SK-N-SH (cell line): Measurements from ENCODE around the gene EPHA3. TPM values are rescaled to one million over a fixed set of nuclear protein-coding genes. Genes with fewer than 3 reads are reported as not detected.

ENCODE experiments used
- CTCF ChIA-PET: fragments of 300-600, 350-600 bp; formaldehyde crosslinking; extraction: SDS; loops from one replicate; lab custom pipeline; 2021; lab: Yijun Ruan, JAX
- POLR2A ChIA-PET: fragments of 350-600 bp; sonication (Branson Sonifier 250); formaldehyde crosslinking; extraction: SDS; loops from one replicate; lab custom pipeline; 2020; ENCODE audit warnings: antibody characterized with exemption, inconsistent platforms; lab: Yijun Ruan, JAX
- DNase-seq: peaks from one replicate; pipeline ENCODE4 v3.0.0; 2012
- H2AFZ ChIP-seq: fragments of 200-600 bp; sonication (generic); 2 replicates; pipeline ENCODE4 v1.8.1; 2016; ENCODE audit warnings: antibody characterized with exemption, mild to moderate bottlenecking, low read depth
- H3F3A ChIP-seq: fragments of 200-600 bp; sonication (generic); replicated peaks from 2 replicates; pipeline ENCODE3; 2016; ENCODE audit warnings: antibody characterized with exemption, mild to moderate bottlenecking; ENCODE audit not compliant: insufficient read depth
- H3K27ac ChIP-seq, 2 experiments: fragments of 200-500 bp in 1 of 2; fragments of 200-600 bp in 1 of 2; sonication (Bioruptor generic) in 1 of 2; sonication (generic), shearing (Covaris generic) in 1 of 2; 2 replicates each; pipeline versions ENCODE4 v1.5.1 to v1.6.1; 2014 to 2016; ENCODE audit warnings: low read depth in 2 of 2, inconsistent platforms in 1 of 2, low read length in 1 of 2, mild to moderate bottlenecking in 1 of 2, mixed read lengths in 1 of 2
- H3K27me3 ChIP-seq: fragments of 200-600 bp; sonication (generic), shearing (Covaris generic); 2 replicates; pipeline ENCODE4 v1.6.1; 2016; ENCODE audit warnings: mixed run types; ENCODE audit not compliant: insufficient read depth
- H3K36me3 ChIP-seq, 2 experiments: fragments of 200-500 bp in 1 of 2; fragments of 200-600 bp in 1 of 2; sonication (Bioruptor generic) in 1 of 2; sonication (generic) in 1 of 2; replicated peaks in 1 of 2; 2 replicates each; pipeline versions ENCODE3 to v1.5.1; 2014 to 2016; ENCODE audit warnings: low read length in 1 of 2, mild to moderate bottlenecking in 1 of 2; ENCODE audit not compliant: insufficient read depth in 2 of 2, control insufficient read depth in 1 of 2
- H3K4me1 ChIP-seq, 2 experiments: fragments of 200-500 bp in 1 of 2; fragments of 200-600 bp in 1 of 2; sonication (Bioruptor generic) in 1 of 2; sonication (generic), shearing (Covaris generic) in 1 of 2; 2 replicates each; pipeline versions ENCODE4 v1.5.1 to v1.6.1; 2014 to 2016; ENCODE audit warnings: low read depth in 1 of 2, low read length in 1 of 2, mixed run types in 1 of 2; ENCODE audit not compliant: insufficient read depth in 2 of 2, control insufficient read depth in 1 of 2
- H3K4me2 ChIP-seq: fragments of 200-600 bp; sonication (generic), shearing (Covaris generic); 2 replicates; pipeline ENCODE4 v1.6.1; 2017; ENCODE audit warnings: mixed run types
- H3K4me3 ChIP-seq, 2 experiments: fragments of 200-500 bp in 1 of 2; fragments of 200-600 bp in 1 of 2; sonication (Bioruptor generic) in 1 of 2; sonication (generic), shearing (Covaris generic) in 1 of 2; 2 replicates each; pipeline versions ENCODE4 v1.5.1 to v1.8.1; 2014 to 2016; ENCODE audit warnings: low read depth in 2 of 2, inconsistent platforms in 1 of 2, low read length in 1 of 2, mild to moderate bottlenecking in 1 of 2, mixed read lengths in 1 of 2, moderate library complexity in 1 of 2
- H3K79me2 ChIP-seq: fragments of 200-600 bp; sonication (generic); 2 replicates; pipeline ENCODE4 v1.8.1; 2017; ENCODE audit warnings: mild to moderate bottlenecking; ENCODE audit not compliant: insufficient read depth
- H3K9ac ChIP-seq: fragments of 200-600 bp; sonication (generic); 2 replicates; pipeline ENCODE4 v1.6.1; 2017; ENCODE audit warnings: mixed run types
- H3K9me2 ChIP-seq: fragments of 200-600 bp; sonication (generic); 2 replicates; pipeline ENCODE4 v1.6.1; 2017; ENCODE audit warnings: mixed run types
- H3K9me3 ChIP-seq: fragments of 200-600 bp; sonication (generic); 2 replicates; pipeline ENCODE4 v1.6.1; 2017; ENCODE audit warnings: mixed run types, mild to moderate bottlenecking, moderate library complexity
- H4K20me1 ChIP-seq: fragments of 200-600 bp; sonication (generic); 2 replicates; pipeline ENCODE4 v1.6.1; 2017; ENCODE audit warnings: mild to moderate bottlenecking, mixed run types; ENCODE audit not compliant: insufficient read depth
- ELF1 ChIP-seq: IDR thresholded peaks from 2 replicates; pipeline ENCODE4 v1.4.0; 2012
- EP300 ChIP-seq, 2 experiments: IDR thresholded peaks; 2 replicates each; pipeline versions ENCODE4 v1.4.0 to v1.6.1; 2012; ENCODE audit warnings: borderline replicate concordance in 1 of 2, low read depth in 1 of 2, low read length in 1 of 2
- EZH2phosphoT487 ChIP-seq: fragments of 200-600 bp; sonication (generic); IDR thresholded peaks from 2 replicates; pipeline ENCODE4 v1.6.1; 2017; ENCODE audit warnings: low read depth, mixed run types, mild to moderate bottlenecking, antibody characterized with exemption, moderate library complexity, borderline replicate concordance
- FOSL2 ChIP-seq: IDR thresholded peaks from 2 replicates; pipeline ENCODE4 v1.4.0; 2012; ENCODE audit warnings: low read depth, mild to moderate bottlenecking, moderate library complexity, borderline replicate concordance
- FOXM1 ChIP-seq: IDR thresholded peaks from 2 replicates; pipeline ENCODE4 v1.4.0; 2012; ENCODE audit warnings: low read depth, mild to moderate bottlenecking
- GABPA ChIP-seq: IDR thresholded peaks from 2 replicates; pipeline ENCODE4 v1.4.0; 2012; ENCODE audit warnings: low read depth, mild to moderate bottlenecking
- JUND ChIP-seq: IDR thresholded peaks from 2 replicates; pipeline ENCODE4 v1.4.0; 2012
- MAX ChIP-seq: IDR thresholded peaks from 2 replicates; pipeline ENCODE4 v1.4.0; 2012; ENCODE audit warnings: low read depth
- MXI1 ChIP-seq: IDR thresholded peaks from 2 replicates; pipeline ENCODE4 v1.6.1; 2012; ENCODE audit warnings: mild to moderate bottlenecking, low read depth, low read length, improper control_type of control experiment
- POLR2AphosphoS5 ChIP-seq: IDR thresholded peaks from 2 replicates; pipeline ENCODE4 v1.6.1; 2012; ENCODE audit warnings: low read depth, low read length
- RAD21 ChIP-seq: IDR thresholded peaks from 2 replicates; pipeline ENCODE4 v1.6.1; 2012; ENCODE audit warnings: mild to moderate bottlenecking, low read length
- RCOR1 ChIP-seq: fragments of 150-350 bp; IDR thresholded peaks from 2 replicates; pipeline ENCODE4 v1.6.1; 2017; ENCODE audit warnings: antibody characterized with exemption, low read length
- REST ChIP-seq: IDR thresholded peaks from 2 replicates; pipeline ENCODE4 v1.6.1; 2012; ENCODE audit warnings: mild to moderate bottlenecking, low read depth, low read length, moderate library complexity
- RFX5 ChIP-seq: IDR thresholded peaks from 2 replicates; pipeline ENCODE4 v1.6.1; 2012; ENCODE audit warnings: mild to moderate bottlenecking, improper control_type of control experiment, low read length
- RXRA ChIP-seq: IDR thresholded peaks from 2 replicates; pipeline ENCODE4 v1.4.0; 2012; ENCODE audit warnings: low read depth, mild to moderate bottlenecking, borderline replicate concordance
- SIN3A ChIP-seq: IDR thresholded peaks from 2 replicates; pipeline ENCODE4 v1.6.1; 2012; ENCODE audit warnings: low read depth, mild to moderate bottlenecking, low read length, moderate library complexity, borderline replicate concordance
- SMC3 ChIP-seq: IDR thresholded peaks from 2 replicates; pipeline ENCODE4 v1.6.1; 2012; ENCODE audit warnings: low read depth, low read length, improper control_type of control experiment
- USF1 ChIP-seq: IDR thresholded peaks from 2 replicates; pipeline ENCODE4 v1.4.0; 2012; ENCODE audit warnings: low read depth, borderline replicate concordance
- WGBS: methylation state at CpG from one replicate; pipeline ENCODE4 v1.1.6; 2017; ENCODE audit warnings: low lambda C conversion rate; 5-methylcytosine and 5-hydroxymethylcytosine counted together
- polyA plus RNA-seq, 3 experiments: library from polyadenylated mRNA; depleted of rRNA; stranded (reverse); fragments of >200 nt; gene quantifications; 2 replicates each; pipeline ENCODE4 v1.2.3, GENCODE V29; 2012
- TF ChIP-seq, protein P1 (sequence below): fragments of 150-350 bp; IDR thresholded peaks from 2 replicates; pipeline ENCODE4 v1.6.1; 2016; ENCODE audit warnings: mild to moderate bottlenecking, low read depth, low read length

EPHA3 gene
- polyA plus RNA-seq, 1 of the 3 experiments (the other 2 are of a cell fraction) = not detected

DNA sequence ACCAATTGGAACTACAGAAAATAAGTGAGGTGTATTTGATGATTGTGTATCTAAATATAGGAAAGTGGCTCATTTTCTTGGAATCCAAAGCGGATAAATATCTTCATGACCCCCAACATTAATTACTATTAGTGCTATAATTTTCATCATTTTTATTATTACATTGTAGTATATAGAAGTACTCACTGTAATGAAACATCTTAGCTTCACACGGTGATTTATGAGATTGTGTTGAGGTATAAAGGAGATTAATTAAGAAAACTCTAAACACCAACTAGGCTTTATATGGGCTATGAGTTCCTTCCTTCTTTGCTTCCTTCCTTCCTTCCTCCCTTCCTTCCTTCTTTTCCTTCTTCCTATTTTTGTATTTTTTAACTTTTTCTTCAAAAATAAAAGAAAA lies 52.2 kb downstream of the EPHA3 start:
- ChIA-PET POLR2A (no interaction called here), CTCF (interaction anchor here (1.3 kb wide), 1 partner anchor 940 kb away, joined by 4 read pairs; no protein-coding TSS in a partner anchor)
- Histone ChIP-seq H3F3A (no peaks in the 10 kb centered on the region), H3K79me2 (no peaks in the 10 kb centered on the region), H3K4me3 (no peak overlapping the region), H3K9me2 (no peaks in the 10 kb centered on the region), H3K27ac (no peak overlapping the region), H2AFZ (no peak overlapping the region), H3K36me3 (no peaks in the 10 kb centered on the region), H3K9me3 (no peaks in the 10 kb centered on the region), H3K4me2 (no peak overlapping the region), H3K4me1 (no peaks in the 10 kb centered on the region), H3K27me3 (no peaks in the 10 kb centered on the region; the same call in 1 of the 2 replicates), H4K20me1 (no peaks in the 10 kb centered on the region), H3K9ac (no peak overlapping the region)
- TF ChIP-seq MAX (no peak), GABPA (no peak), RCOR1 (no peak), MXI1 (no peak), EZH2phosphoT487 (no peak), SMC3 (no peak), JUND (no peak), FOXM1 (no peak), POLR2AphosphoS5 (no peak), RFX5 (no peak), USF1 (no peak), ELF1 (no peak), RAD21 (no peak), RXRA (no peak), FOSL2 (no peak), SIN3A (no peak), EP300 (IDR thresholded peaks at IDR 0.05; ENCODE audit: borderline replicate concordance in 1 of 2, low read depth in 1 of 2, low read length in 1 of 2) (no peak), REST (no peak)
- TF ChIP-seq, protein P1, sequence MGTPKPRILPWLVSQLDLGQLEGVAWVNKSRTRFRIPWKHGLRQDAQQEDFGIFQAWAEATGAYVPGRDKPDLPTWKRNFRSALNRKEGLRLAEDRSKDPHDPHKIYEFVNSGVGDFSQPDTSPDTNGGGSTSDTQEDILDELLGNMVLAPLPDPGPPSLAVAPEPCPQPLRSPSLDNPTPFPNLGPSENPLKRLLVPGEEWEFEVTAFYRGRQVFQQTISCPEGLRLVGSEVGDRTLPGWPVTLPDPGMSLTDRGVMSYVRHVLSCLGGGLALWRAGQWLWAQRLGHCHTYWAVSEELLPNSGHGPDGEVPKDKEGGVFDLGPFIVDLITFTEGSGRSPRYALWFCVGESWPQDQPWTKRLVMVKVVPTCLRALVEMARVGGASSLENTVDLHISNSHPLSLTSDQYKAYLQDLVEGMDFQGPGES = no peak
- no peak for DNase-seq
- WGBS = 5% methylated on average over 2 of the region's 2 CpGs
